Activated naive CD8-positive, alpha-beta T cell treated with anti-CD3 and anti-CD28 coated beads, Interleukin-2, amount 10 ng/mL, durations not matched to agents 7 days and 5 days (primary cell): ENCODE measurements around the gene KRT78. TPM values are rescaled to one million over a fixed set of nuclear protein-coding genes. Genes with fewer than 3 reads are reported as not detected.
A peak's percentile ranks its signal among the peaks of the same experiment; 100 is the strongest.

Source experiments
- ATAC-seq: fragments of 150-1000 bp; cut with Tn5 transposase; one replicate; pipeline ENCODE4 v1.10.0; 2021; ENCODE audit warnings: low read depth, moderate library complexity
- POLR2A ChIA-PET: fragments of 350-600 bp; sonication (Branson Sonifier 250); formaldehyde crosslinking; loops from one replicate; lab custom pipeline; 2021; ENCODE audit warnings: antibody characterized with exemption; lab: Charles Lee
- DNase-seq: peaks from one replicate; pipeline ENCODE4 v3.0.0; 2021
- H3K27ac Mint-ChIP-seq: one replicate; pipeline ENCODE4 v1.8.0; 2022; ENCODE audit warnings: mild to moderate bottlenecking, mixed read lengths
- H3K27me3 Mint-ChIP-seq: one replicate; pipeline ENCODE4 v1.8.0; 2022; ENCODE audit warnings: mild to moderate bottlenecking, moderate library complexity, mixed read lengths
- H3K36me3 Mint-ChIP-seq: one replicate; pipeline ENCODE4 v1.8.0; 2021; ENCODE audit warnings: mild to moderate bottlenecking, mixed read lengths
- H3K4me1 Mint-ChIP-seq: one replicate; pipeline ENCODE4 v1.8.0; 2021; ENCODE audit warnings: mixed read lengths
- H3K4me3 Mint-ChIP-seq: one replicate; pipeline ENCODE4 v1.8.0; 2022; ENCODE audit warnings: mild to moderate bottlenecking, moderate library complexity, mixed read lengths
- H3K9me3 Mint-ChIP-seq: one replicate; pipeline ENCODE4 v1.8.0; 2021; ENCODE audit warnings: mixed read lengths
- total RNA-seq, 2 experiments: library from RNA; stranded (reverse); gene quantifications; one replicate each; pipeline ENCODE4 v1.2.3, GENCODE V29; 2021

KRT78 gene
- total RNA-seq, 2 experiments from 2014 or later = not detected

DNA sequence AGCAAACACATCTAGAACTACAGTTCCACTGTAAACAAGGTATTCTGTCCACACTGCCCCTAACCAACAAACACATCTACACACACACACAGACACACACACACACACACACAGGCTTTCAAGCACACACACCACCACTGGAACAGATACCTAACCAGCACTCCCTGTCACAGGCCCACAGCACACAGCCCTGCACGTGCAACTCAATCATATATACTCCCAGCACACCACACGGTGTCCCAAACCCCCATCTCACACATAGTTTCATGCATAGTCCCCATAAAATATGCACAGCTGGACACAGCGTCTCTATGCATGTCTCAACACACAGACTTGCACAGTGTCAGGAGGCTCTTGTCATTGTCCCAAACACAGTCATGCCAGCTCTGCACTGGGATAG is 28.4 kb upstream of the KRT78 start:
- Mint-ChIP-seq H3K27me3 (peaks cover 18% of the 10 kb centered on the region), H3K27ac (no peak overlapping the region), H3K9me3 (no peaks in the 10 kb centered on the region), H3K36me3 (no peaks in the 10 kb centered on the region), H3K4me3 (no peak overlapping the region), H3K4me1 (peaks cover 18% of the 10 kb centered on the region)
- DNase-seq (no peak), ATAC-seq (no peak)
- POLR2A ChIA-PET = no interaction called here

DNA sequence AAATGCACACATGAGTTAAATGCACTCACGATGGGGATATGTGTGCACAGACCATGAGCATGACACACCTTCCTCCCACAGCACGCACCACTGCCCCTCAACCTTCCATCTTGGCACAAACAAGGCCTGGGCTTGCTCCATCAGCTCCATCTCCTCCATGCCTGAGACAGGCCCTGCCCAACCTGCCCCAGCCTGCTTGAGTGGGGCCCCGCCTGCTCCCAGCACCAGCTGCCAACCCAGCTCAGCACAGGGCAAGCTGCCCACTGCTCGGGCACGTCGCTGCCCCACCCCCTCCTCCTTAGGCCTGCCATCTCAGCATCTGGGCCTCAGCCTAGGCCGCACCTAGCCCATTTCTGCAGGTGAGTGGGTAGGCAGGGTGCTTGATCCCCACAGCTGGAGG is 27.6 kb upstream of the KRT78 start:
- DNase-seq (no peak), ATAC-seq (no peak)
- POLR2A ChIA-PET = interaction anchor here (0.6 kb wide), 1 partner anchor 299 kb away, joined by 3 read pairs; no protein-coding TSS in a partner anchor
- Mint-ChIP-seq H3K36me3 (no peaks in the 10 kb centered on the region), H3K9me3 (no peaks in the 10 kb centered on the region), H3K27ac (no peak overlapping the region), H3K27me3 (peaks cover 14% of the 10 kb centered on the region), H3K4me1 (peaks cover 18% of the 10 kb centered on the region), H3K4me3 (no peak overlapping the region)

DNA sequence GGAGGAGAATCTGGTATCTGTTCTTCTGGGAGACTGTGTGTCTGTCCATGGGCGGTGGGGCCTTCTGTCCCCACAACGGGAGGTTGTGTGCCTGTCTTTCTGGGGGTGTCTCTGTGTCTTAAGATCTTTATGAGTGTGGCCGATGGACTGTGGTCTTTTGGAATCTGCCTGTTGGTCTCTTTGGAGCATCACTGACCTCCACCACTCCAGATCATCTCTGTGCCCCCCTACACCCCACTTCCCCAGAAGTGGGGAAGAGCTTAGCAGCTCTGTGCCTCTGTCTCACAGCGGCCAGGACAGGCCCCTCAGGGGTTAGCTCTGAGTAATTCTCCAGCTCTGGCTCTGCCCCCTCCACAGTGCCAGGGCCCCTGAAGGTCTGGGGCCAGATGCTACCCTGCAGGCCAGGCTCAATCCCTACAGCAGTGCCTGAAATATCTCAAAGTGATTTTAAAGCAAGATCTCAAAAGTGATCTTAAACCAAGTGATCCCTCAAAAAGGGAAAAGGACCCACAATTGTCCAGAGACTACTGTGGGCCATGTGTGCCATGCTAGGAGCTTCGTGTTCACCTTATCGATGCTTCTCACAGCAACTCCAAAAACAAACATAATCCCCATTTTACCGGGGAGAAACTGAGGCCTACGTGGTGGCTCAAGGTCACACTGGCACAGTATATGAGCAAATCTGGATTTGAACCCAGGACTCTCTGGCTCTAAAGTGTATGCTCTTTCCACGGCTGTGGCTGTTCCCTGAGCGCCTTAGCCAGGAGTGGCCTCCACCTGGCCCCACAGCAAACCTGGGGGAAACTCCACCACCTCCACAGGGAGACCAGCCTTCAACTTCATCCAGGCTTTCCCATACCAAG is 26.0 kb upstream of the KRT78 start:
- Mint-ChIP-seq H3K36me3 (no peaks in the 10 kb centered on the region), H3K27me3 (peaks cover 11% of the 10 kb centered on the region), H3K9me3 (no peaks in the 10 kb centered on the region), H3K27ac (peak overlapping the region; percentile 52), H3K4me3 (peak overlapping the region; percentile 81), H3K4me1 (peaks cover 15% of the 10 kb centered on the region)
- no peak for ATAC-seq
- POLR2A ChIA-PET = interaction anchor here (0.6 to 1.4 kb wide), 2 partner anchors 73 to 290 kb away, joined by 4 to 5 read pairs; no protein-coding TSS in a partner anchor
- no peak for DNase-seq

DNA sequence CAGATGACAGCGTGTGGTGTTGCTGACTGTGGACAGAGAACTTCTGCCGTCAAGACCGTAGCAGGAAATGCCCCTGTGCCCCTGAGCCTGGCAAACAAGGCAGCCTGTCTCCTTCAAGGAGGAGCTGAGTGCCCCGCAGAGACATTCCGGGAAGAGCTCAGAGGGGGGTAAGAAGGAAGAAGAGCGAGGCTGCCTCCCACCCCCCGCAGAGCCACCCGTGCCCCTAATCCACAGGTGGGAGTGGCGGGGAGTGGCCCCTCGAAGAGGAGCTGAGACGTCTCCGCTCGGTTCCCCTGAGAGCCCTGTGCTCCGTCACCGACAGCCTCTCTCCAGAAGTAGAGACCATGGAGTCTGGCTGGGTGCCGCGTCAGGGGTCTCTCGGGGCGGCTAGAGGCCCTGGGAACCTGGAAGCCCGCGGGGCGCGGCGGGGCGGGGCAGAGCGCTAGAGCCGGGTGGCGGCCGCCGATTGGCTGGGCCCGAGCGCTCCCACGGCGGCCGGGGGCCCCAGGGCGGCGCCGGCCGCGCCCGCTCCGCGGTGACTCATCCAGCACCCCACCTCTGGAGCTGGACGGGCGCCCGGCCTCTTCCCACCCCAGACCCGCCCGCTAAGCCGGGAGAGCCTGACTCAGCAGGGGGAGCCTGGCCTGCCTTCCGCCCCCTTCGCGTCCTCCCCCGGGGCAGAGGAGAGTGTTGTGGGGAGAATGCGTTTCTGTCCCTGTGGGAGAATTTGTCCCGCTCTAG is 25.2 kb upstream of the KRT78 start:
- peak overlapping the region; percentile 81 for H3K4me3 Mint-ChIP-seq
- POLR2A ChIA-PET = interaction anchor here (0.6 to 1.4 kb wide), 2 partner anchors 74 to 289 kb away, joined by 4 to 5 read pairs; no protein-coding TSS in a partner anchor
- ATAC-seq = peak; percentile 82
- peaks cover 15% of the 10 kb centered on the region for H3K4me1 Mint-ChIP-seq
- no peaks in the 10 kb centered on the region for H3K9me3 Mint-ChIP-seq
- peaks cover 11% of the 10 kb centered on the region for H3K27me3 Mint-ChIP-seq
- peak overlapping the region; percentile 52 for H3K27ac Mint-ChIP-seq
- no peaks in the 10 kb centered on the region for H3K36me3 Mint-ChIP-seq
- DNase-seq = peak; percentile 69

DNA sequence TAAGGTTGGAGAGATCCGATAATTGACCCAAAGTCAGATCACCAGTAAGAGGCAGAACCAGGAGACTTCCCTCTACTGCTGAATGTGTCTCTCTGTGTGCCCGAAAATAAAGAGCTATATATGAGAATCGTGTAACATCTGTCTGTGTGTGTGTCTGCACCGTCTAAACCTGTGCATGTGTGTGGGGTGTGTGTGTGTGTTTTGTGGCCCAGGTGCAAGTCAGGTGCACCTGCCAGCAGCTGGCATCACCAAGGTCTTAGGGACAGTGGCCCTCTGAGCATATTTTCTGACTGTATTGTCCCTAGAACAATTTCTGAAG is 24.7 kb upstream of the KRT78 start:
- H3K4me3 Mint-ChIP-seq = peak overlapping the region; percentile 71
- DNase-seq (no peak), ATAC-seq (no peak)
- H3K27ac Mint-ChIP-seq = peak overlapping the region; percentile 22
- H3K9me3 Mint-ChIP-seq = no peaks in the 10 kb centered on the region
- no peaks in the 10 kb centered on the region for H3K36me3 Mint-ChIP-seq
- H3K27me3 Mint-ChIP-seq = peaks cover 11% of the 10 kb centered on the region
- peaks cover 15% of the 10 kb centered on the region for H3K4me1 Mint-ChIP-seq
- POLR2A ChIA-PET = interaction anchor here (1.4 kb wide), 1 partner anchor 288 kb away, joined by 5 read pairs; no protein-coding TSS in a partner anchor

DNA sequence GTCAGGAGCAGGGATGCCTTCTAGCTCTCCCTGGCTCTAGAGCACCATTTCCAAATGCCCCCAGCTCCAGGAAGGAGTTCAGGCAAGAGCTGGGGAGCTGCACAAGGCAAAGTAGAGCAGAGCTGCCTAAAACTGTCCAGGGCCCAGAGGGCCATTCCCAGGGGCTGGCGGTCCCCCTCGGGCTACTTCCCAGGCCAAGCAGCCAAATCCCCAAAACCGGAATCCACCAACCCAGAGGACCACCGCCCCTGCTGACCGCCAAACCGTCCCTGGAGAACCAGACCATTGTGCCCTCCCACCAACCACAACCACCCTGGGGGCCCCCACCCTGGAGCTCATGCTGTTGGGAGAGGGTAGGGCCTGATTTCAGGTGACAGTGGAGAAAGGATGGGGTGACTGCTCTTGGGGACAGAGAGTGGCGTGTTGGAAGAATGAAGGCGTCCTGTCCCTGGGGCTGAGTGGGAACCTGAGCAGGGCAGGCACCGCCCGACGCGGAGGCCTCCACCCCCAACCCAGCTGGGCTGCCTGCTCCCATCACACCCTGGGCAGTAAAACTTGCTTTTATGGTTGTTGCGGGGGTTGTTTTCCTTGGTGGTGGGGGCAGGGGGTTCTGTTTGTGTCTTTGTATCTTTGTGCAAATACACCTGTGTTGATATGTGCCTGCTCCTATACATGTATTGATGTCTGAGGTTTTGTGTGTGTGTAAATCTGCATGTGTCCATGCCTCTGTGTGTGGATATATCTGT is 24.0 kb upstream of the KRT78 start:
- POLR2A ChIA-PET = no interaction called here
- Mint-ChIP-seq H3K4me1 (peaks cover 15% of the 10 kb centered on the region), H3K27me3 (peaks cover 11% of the 10 kb centered on the region), H3K36me3 (no peaks in the 10 kb centered on the region), H3K4me3 (peak overlapping the region; percentile 71), H3K9me3 (no peaks in the 10 kb centered on the region), H3K27ac (no peak overlapping the region)
- ATAC-seq (no peak), DNase-seq (no peak)

DNA sequence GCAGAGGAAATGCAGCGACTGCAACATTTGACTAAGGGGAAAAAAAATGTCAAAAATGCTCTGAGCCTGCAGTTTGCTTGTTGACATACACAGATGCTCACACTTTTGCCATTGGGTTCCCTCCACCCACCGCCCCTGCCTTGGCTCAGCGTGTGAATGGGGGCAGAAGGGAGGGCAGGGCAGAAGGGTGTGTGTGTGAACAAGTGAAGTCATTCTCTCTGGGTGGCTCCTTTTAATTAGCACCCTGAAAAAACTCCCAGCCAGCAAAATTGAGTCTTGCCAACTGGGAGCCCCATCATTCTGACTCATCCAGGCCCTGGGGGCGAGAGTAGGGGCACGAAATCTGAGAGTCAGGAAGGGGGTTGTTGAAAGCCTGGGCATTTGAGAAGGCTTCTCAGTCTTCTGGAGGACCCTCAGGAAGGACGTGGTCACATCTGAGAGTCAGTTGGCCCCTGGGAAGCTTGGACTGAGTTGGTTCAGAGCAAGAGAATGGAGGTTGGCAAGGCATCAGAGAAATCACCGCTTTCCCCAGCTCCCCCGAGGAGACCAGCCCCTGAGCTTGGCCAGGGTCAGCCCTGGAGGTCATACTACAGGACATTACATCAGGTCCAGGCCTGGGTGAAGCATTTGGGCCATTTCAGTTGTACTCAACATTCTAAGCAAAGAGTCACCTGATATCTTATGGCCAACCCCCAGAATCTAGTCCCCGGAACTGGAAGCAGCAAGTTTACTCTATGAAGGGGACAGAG is 22.7 kb upstream of the KRT78 start:
- Mint-ChIP-seq H3K4me3 (no peak overlapping the region), H3K9me3 (no peaks in the 10 kb centered on the region), H3K4me1 (peaks cover 21% of the 10 kb centered on the region), H3K36me3 (no peaks in the 10 kb centered on the region), H3K27me3 (peaks cover 11% of the 10 kb centered on the region), H3K27ac (no peak overlapping the region)
- DNase-seq (no peak), ATAC-seq (no peak)
- POLR2A ChIA-PET = no interaction called here

DNA sequence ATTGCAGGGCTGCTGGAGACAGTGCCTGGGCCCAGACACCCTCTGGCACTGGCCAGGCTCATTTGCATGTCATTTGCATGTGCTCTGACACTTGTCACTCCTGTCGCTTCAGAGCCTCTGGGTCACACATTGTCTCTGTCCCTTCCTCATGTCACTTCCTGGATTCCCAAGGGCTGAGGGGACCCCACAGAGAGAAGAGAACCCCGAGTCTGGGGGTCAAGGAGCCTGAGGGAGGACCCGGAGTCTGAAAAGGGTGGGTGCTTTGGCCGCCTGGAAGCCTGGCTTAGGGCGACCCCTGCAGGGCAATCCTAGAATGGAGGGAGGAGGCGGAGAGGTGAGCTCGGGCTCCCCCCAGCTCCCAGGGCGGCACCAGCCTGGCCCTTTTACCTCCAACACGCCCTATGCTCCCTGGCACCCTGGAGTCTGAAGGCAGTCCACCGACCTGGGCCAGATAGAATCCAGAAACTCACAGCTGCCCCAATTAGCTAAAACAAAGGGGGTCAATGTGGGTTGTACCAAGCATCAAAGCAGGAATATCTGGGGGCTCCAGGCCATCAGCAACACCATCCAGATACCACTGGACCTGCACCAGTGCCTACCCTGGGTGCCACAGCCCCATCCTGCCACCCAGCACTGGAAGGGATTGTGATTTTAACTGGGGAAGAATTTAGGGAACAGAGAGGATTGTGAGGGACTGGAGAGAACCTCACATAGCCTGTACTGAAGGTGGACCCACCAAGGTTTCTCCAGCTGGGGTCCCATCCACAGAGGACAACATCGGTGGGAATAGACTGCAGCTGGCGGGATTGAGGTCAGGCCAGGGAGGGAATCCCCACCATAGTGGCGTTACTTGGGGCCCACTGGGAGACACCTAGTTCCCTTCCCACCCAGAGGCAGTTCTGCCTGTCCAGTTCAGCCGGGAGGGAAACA is 21.8 kb upstream of the KRT78 start:
- Mint-ChIP-seq H3K9me3 (no peaks in the 10 kb centered on the region), H3K27ac (no peak overlapping the region)
- POLR2A ChIA-PET = no interaction called here

DNA sequence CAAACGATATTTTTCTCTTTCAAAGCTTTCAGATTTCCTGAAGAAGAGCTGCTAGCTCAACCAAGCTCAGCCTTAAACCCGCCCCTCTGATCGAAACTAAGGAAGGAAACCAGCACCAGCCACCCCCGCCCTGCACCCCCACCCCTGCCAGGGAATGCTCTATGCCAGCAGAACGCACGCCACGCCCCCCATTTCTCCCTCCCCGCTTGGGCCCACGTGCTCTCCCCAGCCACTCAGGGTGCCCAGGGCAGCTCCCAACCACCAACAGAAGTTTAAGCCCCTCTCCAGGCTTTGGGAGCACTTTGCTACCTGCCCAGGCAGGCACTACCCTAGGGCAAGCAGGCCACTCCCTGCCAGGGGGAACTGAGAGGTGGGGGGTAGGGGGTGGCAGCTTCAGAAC is 18.8 kb upstream of the KRT78 start:
- ATAC-seq = no peak
- H3K27me3 Mint-ChIP-seq = no peaks in the 10 kb centered on the region
- H3K9me3 Mint-ChIP-seq = no peaks in the 10 kb centered on the region
- peaks cover 9% of the 10 kb centered on the region for H3K4me1 Mint-ChIP-seq
- no peak overlapping the region for H3K27ac Mint-ChIP-seq
- DNase-seq = no peak
- no peaks in the 10 kb centered on the region for H3K36me3 Mint-ChIP-seq
- no peak overlapping the region for H3K4me3 Mint-ChIP-seq
- POLR2A ChIA-PET = no interaction called here

More for the DNA sequence above, 21.8 kb upstream of the KRT78 start:
- H3K4me3 Mint-ChIP-seq = no peak overlapping the region
- DNase-seq (peak; percentile 88), ATAC-seq (peak; percentile 61)
- peaks cover 21% of the 10 kb centered on the region for H3K4me1 Mint-ChIP-seq
- H3K36me3 Mint-ChIP-seq = no peaks in the 10 kb centered on the region
- peaks cover 11% of the 10 kb centered on the region for H3K27me3 Mint-ChIP-seq

DNA sequence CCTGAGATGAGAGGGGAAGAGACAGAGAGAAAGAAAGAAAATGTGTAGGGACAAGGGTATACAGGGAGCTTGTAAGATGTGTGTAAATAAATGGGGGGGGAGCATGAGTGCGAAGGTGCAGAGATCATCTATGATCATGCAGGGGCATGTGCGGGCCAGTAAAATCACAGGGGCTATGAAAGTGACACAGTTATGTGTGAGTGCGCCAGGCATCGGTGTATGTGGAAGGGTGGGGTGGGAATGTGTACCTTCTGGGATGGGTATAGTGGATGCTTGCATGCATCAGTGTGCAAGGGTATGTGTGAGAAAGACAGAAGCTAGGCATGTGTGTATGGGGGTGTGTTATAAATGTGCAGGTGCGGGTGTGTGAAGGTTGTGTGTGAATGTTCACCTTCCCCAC is 18.4 kb upstream of the KRT78 start:
- Mint-ChIP-seq H3K4me3 (no peak overlapping the region), H3K36me3 (no peaks in the 10 kb centered on the region), H3K27ac (no peak overlapping the region), H3K27me3 (no peaks in the 10 kb centered on the region), H3K4me1 (peaks cover 9% of the 10 kb centered on the region), H3K9me3 (no peaks in the 10 kb centered on the region)
- ATAC-seq (no peak), DNase-seq (no peak)
- POLR2A ChIA-PET = no interaction called here

DNA sequence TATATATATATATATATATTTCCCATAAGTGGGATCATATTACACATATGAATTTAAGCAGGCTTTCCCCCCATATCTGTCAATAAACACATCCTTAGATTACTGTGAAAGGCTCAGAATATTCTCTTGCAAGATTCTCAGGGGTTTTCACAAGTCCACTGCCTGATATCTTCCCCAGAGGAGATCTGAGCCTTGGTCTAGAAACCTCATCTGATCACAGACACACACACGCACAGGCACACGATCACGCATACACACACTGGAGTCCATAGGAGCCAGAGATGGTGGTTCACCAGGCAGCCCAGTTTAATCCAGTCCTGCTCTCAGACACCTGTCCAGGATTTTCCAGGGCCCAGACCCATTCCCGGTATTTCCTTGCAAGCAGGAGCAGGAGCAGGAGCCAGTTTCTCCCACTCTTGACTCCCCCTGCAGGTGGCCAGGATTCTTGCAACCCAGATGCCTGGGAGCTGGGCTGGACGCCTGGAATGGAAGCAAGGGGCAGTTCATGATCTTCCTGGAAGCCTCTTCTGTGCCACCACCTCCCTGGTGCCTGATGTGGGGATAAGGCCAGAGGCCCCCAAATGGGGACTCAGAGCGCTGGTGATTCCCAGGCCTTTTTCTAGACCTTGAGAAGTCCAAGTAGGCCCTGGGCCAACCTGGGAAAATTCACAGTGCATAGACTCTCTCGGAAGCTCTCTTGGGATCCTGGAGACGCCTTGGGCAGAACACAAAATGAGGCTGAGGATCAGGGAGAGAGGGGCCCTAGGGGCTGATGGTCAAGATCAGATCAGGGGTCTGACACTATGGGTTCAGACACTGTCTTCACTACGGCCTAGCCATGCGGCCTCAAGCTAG is 16.5 kb upstream of the KRT78 start:
- H3K36me3 Mint-ChIP-seq = no peaks in the 10 kb centered on the region
- no peaks in the 10 kb centered on the region for H3K9me3 Mint-ChIP-seq
- peaks cover 8% of the 10 kb centered on the region for H3K4me1 Mint-ChIP-seq
- no peak overlapping the region for H3K27ac Mint-ChIP-seq
- no peaks in the 10 kb centered on the region for H3K27me3 Mint-ChIP-seq
- POLR2A ChIA-PET = no interaction called here
- H3K4me3 Mint-ChIP-seq = no peak overlapping the region
- DNase-seq (no peak), ATAC-seq (no peak)
